GM12878 (cell line): Measurements from ENCODE around the gene OR5J2.

Experiments
- ETV6 ChIP-seq, 2 experiments: fragments of 450-650 bp in 1 of 2; IDR thresholded peaks in 1 of 2; conservative IDR thresholded peaks in 1 of 2; 2 replicates each; pipeline ENCODE4 v1.6.1; 2014; ENCODE audit warnings: antibody characterized with exemption in 1 of 2, borderline replicate concordance in 1 of 2, low read depth in 1 of 2, mild to moderate bottlenecking in 1 of 2, moderate library complexity in 1 of 2
- JUNB ChIP-seq: IDR thresholded peaks from 2 replicates; pipeline ENCODE4 v1.6.1; 2016; ENCODE audit warnings: antibody characterized with exemption, mild to moderate bottlenecking
- NFIC ChIP-seq: IDR thresholded peaks from 2 replicates; pipeline ENCODE4 v1.6.1; 2012; ENCODE audit warnings: low read depth, mild to moderate bottlenecking, inconsistent platforms, low read length, moderate library complexity
- NR2C2 ChIP-seq: IDR thresholded peaks from 2 replicates; pipeline ENCODE4 v1.6.1; 2011; ENCODE audit warnings: borderline replicate concordance, low read depth; ENCODE audit not compliant: control insufficient read depth, insufficient read length
- NR2F1 ChIP-seq: fragments of 450-650 bp; conservative IDR thresholded peaks from 2 replicates; pipeline ENCODE4 v1.6.1; 2017; ENCODE audit warnings: mild to moderate bottlenecking
- POLR2A ChIP-seq: IDR thresholded peaks from 2 replicates; pipeline ENCODE4 v1.6.1; 2011; ENCODE audit warnings: low read depth, mild to moderate bottlenecking, low read length
- RAD51 ChIP-seq: fragments of 450-650 bp; IDR thresholded peaks from 2 replicates; pipeline ENCODE4 v1.6.1; 2016; ENCODE audit warnings: moderate library complexity, mild to moderate bottlenecking, inconsistent platforms
- RFX5 ChIP-seq: IDR thresholded peaks from 2 replicates; pipeline ENCODE4 v1.6.1; 2011; ENCODE audit warnings: low read depth, low read length, improper control_type of control experiment
- TCF7 ChIP-seq: IDR thresholded peaks from 2 replicates; pipeline ENCODE4 v1.6.1; 2014; ENCODE audit warnings: antibody characterized with exemption, borderline replicate concordance
- ZNF274 ChIP-seq: IDR thresholded peaks from one replicate; pipeline ENCODE4 v1.8.0; 2011; ENCODE audit not compliant: insufficient read length, insufficient read depth
- TF ChIP-seq, protein P1 (sequence below): IDR thresholded peaks from 2 replicates; pipeline ENCODE4 v1.6.1; 2011; ENCODE audit warnings: low read depth, low read length, improper control_type of control experiment, borderline replicate concordance
- TF ChIP-seq, protein P2 (sequence below): IDR thresholded peaks from 2 replicates; pipeline ENCODE4 v1.6.1; 2012; ENCODE audit warnings: low read depth, low read length, improper control_type of control experiment

DNA sequence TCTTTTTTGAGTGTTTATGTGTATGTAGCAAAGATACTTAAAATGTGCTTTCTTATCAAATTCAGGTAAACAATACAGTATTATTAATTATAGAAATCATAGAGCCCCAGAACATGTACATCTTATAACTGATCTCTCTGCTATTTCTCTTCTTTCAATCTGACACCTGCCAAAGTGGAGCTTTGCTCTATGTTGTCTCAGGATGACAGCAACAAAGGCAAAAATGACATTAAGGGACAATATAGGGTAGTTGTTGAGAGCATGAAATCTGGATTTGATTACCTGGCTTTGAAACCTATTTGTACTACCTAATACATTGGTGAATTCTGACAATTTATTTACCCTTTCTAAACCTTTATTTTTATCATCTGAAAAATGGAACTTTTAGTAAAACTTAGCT is 7.0 kb downstream of the OR5J2 start:
- no peak for TF ChIP-seq ZNF274
- no peak for TF ChIP-seq POLR2A
- no peak for TF ChIP-seq ETV6 (conservative IDR thresholded peaks at IDR 0.05 in 1 of 2, IDR thresholded peaks at IDR 0.05 in 1 of 2; ENCODE audit: borderline replicate concordance in 1 of 2, low read depth in 1 of 2)
- no peak for TF ChIP-seq RAD51
- TF ChIP-seq, protein P1, sequence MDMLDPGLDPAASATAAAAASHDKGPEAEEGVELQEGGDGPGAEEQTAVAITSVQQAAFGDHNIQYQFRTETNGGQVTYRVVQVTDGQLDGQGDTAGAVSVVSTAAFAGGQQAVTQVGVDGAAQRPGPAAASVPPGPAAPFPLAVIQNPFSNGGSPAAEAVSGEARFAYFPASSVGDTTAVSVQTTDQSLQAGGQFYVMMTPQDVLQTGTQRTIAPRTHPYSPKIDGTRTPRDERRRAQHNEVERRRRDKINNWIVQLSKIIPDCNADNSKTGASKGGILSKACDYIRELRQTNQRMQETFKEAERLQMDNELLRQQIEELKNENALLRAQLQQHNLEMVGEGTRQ = no peak
- TF ChIP-seq JUNB = no peak
- TF ChIP-seq TCF7 = no peak
- TF ChIP-seq NR2C2 = no peak
- no peak for TF ChIP-seq RFX5
- TF ChIP-seq, protein P2, sequence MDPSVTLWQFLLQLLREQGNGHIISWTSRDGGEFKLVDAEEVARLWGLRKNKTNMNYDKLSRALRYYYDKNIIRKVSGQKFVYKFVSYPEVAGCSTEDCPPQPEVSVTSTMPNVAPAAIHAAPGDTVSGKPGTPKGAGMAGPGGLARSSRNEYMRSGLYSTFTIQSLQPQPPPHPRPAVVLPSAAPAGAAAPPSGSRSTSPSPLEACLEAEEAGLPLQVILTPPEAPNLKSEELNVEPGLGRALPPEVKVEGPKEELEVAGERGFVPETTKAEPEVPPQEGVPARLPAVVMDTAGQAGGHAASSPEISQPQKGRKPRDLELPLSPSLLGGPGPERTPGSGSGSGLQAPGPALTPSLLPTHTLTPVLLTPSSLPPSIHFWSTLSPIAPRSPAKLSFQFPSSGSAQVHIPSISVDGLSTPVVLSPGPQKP = no peak
- no peak for TF ChIP-seq NFIC
- no peak for TF ChIP-seq NR2F1
